ENCODE results near the gene SEC16B.

Gene SEC16B

DNA sequence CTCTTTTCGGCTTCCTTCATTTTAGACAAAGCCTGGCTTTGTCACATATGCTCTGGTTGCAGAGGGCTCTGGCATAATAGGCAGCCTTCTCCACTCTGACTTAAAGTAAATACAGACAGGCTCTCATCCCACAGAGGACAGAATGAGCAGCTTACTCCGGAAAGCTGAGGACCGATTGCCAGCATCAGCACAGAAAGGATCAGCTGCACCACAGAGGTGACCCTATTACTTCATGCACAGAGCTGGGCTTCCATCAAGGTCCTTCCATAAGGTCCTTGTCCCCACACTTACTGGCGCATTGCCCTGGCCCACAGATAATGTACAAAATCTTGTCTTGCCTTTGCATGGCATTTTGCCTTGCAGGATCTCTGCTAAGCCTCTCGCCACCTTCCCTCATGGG lies 67.6 kb downstream of the SEC16B start:
- DNase-seq (ENCODE audit: low spot score), result no peak

DNA sequence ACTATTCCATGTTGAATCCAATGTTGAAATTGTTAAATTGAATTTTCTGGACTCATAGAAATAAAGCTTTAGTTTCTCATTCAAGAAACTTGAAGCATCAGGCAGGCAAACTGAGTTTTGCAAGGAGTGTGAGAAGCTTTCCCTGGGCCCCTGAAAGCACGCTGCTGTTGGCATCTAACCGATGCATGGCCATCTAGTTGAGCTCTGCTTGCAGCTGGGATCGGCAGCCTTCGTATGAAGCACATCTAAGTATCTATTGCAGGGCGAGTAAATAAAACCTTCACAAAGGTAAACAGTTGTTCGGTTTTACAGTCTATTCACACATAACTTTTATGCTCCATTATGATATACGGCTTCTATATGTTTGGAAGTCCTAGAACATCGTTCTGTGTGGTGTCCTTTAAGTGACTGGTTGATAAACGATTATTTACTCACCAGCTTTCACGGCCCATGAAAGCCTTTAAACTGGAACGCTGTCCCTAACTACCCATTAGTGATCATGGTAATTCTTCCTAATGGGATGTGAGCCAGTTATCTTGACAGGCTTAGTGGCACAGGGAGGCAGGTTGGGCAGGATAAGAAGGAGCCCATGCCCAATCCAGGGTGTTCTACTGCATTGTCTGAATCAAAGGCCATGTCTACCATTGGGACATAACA lies 71.7 kb downstream of the SEC16B start:
- DNase-seq (ENCODE audit: low spot score), result no peak

DNA sequence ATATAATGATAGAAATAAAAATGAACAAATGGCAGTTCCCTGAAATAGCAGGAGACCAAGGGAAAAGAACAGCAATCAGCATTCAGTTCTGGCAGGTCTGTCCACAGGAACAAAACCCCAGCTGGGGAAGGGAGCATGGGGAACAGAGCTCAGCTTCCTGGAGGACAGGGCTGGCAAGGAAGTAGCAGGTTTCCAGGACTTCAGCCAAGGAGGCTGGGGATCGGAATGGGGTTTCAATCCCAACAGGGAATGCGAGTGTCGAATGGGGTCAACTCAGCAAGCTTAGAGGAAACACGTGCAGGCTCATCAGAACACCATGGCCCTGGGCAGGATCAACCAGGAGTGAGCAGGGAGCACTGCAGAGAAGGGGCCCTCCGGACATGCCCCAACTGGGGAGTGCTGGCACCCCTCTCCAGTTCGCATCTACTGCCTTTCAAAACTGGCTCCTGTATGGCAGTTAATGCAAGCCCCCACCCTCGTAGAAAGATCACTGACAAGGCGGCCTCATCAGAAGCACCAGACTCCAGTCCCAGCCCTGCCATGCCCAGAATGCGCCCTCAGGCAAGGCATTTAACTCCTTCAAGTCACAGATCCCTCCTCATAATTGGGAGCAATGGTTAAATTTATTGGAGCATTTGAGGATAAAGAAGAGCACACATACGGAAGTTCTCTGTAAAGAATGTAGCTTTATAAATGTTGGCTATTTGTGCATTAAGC lies 72.4 kb downstream of the SEC16B start:
- DNase-seq (ENCODE audit: low spot score), result no peak

Measured in left forelimb (tissue), 1 donor.